ENCODE measurements around the gene FBP1.

GRCh38 chr9:94642501-94642900 lies 3.2 kb upstream of the FBP1 start:
- TF ChIP-seq GATA3 (IDR thresholded peaks at IDR 0.05; ENCODE audit: low read depth, low read length), result no peak
- no peak for TF ChIP-seq GATA2 (IDR thresholded peaks at IDR 0.05; ENCODE audit: low read depth, low read length)
